ENCODE data around the gene SORCS3. TPM values are rescaled to one million over a fixed set of nuclear protein-coding genes. Genes with fewer than 3 reads are reported as not detected.

SORCS3 gene
- total RNA-seq, 3 donors from 2014 or later (not counting 1 experiment from before 2014, with no cell fraction given) = 0.05 to 0.09 TPM; not detected in 1

DNA sequence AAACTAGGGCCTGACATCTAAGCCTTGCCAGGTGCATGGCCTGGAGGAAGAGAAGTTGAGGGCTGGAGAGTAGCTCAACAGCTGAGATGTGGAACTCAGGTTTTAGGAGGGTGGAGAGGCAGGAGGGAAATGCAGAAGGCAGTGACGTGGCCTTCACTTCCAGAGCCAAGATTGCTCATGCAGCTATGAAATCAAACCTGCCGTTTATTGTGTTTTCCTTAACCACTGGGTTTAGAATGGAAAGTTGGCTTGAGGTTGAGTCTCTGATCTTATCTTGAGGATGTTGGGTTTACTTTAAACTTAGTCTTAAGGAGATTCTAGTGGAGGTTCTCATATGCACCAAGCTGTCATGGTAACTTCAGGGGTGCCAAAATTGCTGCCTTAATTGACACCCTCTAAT is 178.6 kb downstream of the SORCS3 start:
- Mint-ChIP-seq H3K27ac (no peak overlapping the region), H3K9me3 (peaks cover 4 to 5% of the 10 kb centered on the region in 2 donors), H3K36me3 (no peaks in the 10 kb centered on the region), H3K27me3 (ENCODE audit: low read depth in 2 of 2) (peaks cover 0 to 3% of the 10 kb centered on the region in 2 donors), H3K4me3 (no peak overlapping the region), H3K4me1 (no peaks in the 10 kb centered on the region)
- H3K27me3 ChIP-seq (ENCODE audit: control insufficient read depth, insufficient read depth, low read length) = no peaks in the 10 kb centered on the region
- no peak for ATAC-seq
- DNase-seq = no peak
- no peak overlapping the region for H3K4me3 ChIP-seq (ENCODE audit: low read length)
- no peaks in the 10 kb centered on the region for H3K36me3 ChIP-seq (ENCODE audit: control insufficient read depth, insufficient read depth, low read length)
- no peaks in the 10 kb centered on the region for H3K4me1 ChIP-seq (ENCODE audit: control insufficient read depth, insufficient read depth, low read length)
- TF ChIP-seq, protein P1, sequence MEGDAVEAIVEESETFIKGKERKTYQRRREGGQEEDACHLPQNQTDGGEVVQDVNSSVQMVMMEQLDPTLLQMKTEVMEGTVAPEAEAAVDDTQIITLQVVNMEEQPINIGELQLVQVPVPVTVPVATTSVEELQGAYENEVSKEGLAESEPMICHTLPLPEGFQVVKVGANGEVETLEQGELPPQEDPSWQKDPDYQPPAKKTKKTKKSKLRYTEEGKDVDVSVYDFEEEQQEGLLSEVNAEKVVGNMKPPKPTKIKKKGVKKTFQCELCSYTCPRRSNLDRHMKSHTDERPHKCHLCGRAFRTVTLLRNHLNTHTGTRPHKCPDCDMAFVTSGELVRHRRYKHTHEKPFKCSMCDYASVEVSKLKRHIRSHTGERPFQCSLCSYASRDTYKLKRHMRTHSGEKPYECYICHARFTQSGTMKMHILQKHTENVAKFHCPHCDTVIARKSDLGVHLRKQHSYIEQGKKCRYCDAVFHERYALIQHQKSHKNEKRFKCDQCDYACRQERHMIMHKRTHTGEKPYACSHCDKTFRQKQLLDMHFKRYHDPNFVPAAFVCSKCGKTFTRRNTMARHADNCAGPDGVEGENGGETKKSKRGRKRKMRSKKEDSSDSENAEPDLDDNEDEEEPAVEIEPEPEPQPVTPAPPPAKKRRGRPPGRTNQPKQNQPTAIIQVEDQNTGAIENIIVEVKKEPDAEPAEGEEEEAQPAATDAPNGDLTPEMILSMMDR (IDR thresholded peaks at IDR 0.05) = no peak
- no peaks in the 10 kb centered on the region for H3K9me3 ChIP-seq (ENCODE audit: control insufficient read depth, insufficient read depth, low read length)
- H3K27ac ChIP-seq (ENCODE audit: low read length) = no peak overlapping the region
- WGBS (ENCODE audit: insufficient coverage) = 47% methylated on average over 2 of the region's 2 CpGs
- intact Hi-C loops (cut with micrococcal nuclease) = no loop called here

DNA sequence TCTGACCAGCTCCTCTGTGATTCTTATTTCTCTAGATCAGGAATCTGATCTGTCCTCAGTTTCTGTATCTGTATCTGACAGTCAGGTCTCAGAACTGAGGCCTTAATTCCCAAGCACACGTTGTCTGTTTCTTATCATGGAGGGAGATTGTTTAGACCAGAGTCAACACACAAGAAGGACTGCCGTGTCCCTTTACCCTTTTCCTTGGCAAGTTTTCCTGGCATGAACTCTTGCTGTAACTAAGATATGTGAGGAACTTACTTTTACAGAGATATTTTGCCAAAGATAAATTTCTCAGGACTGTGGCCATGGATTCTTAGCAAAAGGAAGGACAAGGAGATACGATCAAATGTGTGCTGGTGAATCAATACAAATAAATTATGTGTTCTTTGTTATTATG is 181.0 kb downstream of the SORCS3 start:
- H3K27me3 Mint-ChIP-seq (ENCODE audit: low read depth in 2 of 2) = peaks cover 0 to 3% of the 10 kb centered on the region in 2 donors
- no peak for DNase-seq

GRCh38 chr10:104824380-104825006 is 183.4 kb downstream of the SORCS3 start:
- 39% methylated on average over 6 of the region's 6 CpGs for WGBS (ENCODE audit: insufficient coverage)
- TF ChIP-seq, protein P1 (IDR thresholded peaks at IDR 0.05) = no peak

More for the DNA sequence above, 181.0 kb downstream of the SORCS3 start:
- H3K27ac Mint-ChIP-seq = no peak overlapping the region
- H3K36me3 ChIP-seq (ENCODE audit: control insufficient read depth, insufficient read depth, low read length) = no peaks in the 10 kb centered on the region
- no peaks in the 10 kb centered on the region for H3K9me3 ChIP-seq (ENCODE audit: control insufficient read depth, insufficient read depth, low read length)
- TF ChIP-seq, protein P1 (IDR thresholded peaks at IDR 0.05) = no peak
- no peaks in the 10 kb centered on the region for H3K4me1 Mint-ChIP-seq
- WGBS (ENCODE audit: insufficient coverage) = 53% methylated on average over 3 of the region's 3 CpGs
- peaks cover 4 to 7% of the 10 kb centered on the region in 2 donors for H3K9me3 Mint-ChIP-seq
- no peaks in the 10 kb centered on the region for H3K27me3 ChIP-seq (ENCODE audit: control insufficient read depth, insufficient read depth, low read length)
- no peak overlapping the region for H3K4me3 Mint-ChIP-seq
- ATAC-seq = no peak
- no peak overlapping the region for H3K4me3 ChIP-seq (ENCODE audit: low read length)
- no peak overlapping the region for H3K27ac ChIP-seq (ENCODE audit: low read length)
- H3K36me3 Mint-ChIP-seq = no peaks in the 10 kb centered on the region
- H3K4me1 ChIP-seq (ENCODE audit: control insufficient read depth, insufficient read depth, low read length) = no peaks in the 10 kb centered on the region
- intact Hi-C loops (cut with micrococcal nuclease) = no loop called here

DNA sequence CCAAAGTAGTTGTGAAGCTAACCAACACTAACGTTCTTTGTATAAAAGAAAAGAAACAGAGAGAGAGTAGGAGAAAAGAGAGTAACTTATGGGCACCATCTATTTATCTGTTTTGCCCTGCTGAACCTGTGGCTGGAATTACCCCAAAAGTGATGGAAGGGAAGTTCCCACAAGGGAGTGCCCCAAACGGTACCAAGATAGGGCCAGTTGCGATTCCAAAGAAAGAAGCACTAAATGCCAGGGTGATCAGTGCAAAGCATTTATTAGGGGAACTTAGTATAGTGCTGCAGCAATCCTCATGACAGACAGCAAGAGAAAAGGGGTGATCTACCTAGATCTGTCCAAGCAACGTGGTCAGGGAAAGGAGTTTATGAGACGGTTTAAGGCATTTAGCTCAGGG is 190.2 kb downstream of the SORCS3 start:
- H3K27me3 Mint-ChIP-seq (ENCODE audit: low read depth in 2 of 2) = no peaks in the 10 kb centered on the region
- ATAC-seq = no peak
- H3K36me3 Mint-ChIP-seq = no peaks in the 10 kb centered on the region
- Histone ChIP-seq H3K4me1 (ENCODE audit: control insufficient read depth, insufficient read depth, low read length) (no peaks in the 10 kb centered on the region), H3K36me3 (ENCODE audit: control insufficient read depth, insufficient read depth, low read length) (no peaks in the 10 kb centered on the region), H3K27me3 (ENCODE audit: control insufficient read depth, insufficient read depth, low read length) (no peaks in the 10 kb centered on the region), H3K27ac (ENCODE audit: low read length) (no peak overlapping the region), H3K9me3 (ENCODE audit: control insufficient read depth, insufficient read depth, low read length) (no peaks in the 10 kb centered on the region), H3K4me3 (ENCODE audit: low read length) (no peak overlapping the region)
- no peak for DNase-seq
- 79% methylated on average over 5 of the region's 5 CpGs for WGBS (ENCODE audit: insufficient coverage)
- H3K27ac Mint-ChIP-seq = no peak overlapping the region
- intact Hi-C loops (cut with micrococcal nuclease) = no loop called here
- no peaks in the 10 kb centered on the region for H3K4me1 Mint-ChIP-seq
- TF ChIP-seq, protein P1 (IDR thresholded peaks at IDR 0.05) = no peak
- no peak overlapping the region for H3K4me3 Mint-ChIP-seq
- H3K9me3 Mint-ChIP-seq = peaks cover 0 to 6% of the 10 kb centered on the region in 2 donors

More at GRCh38 chr10:104824380-104825006, 183.4 kb downstream of the SORCS3 start:
- H3K36me3 Mint-ChIP-seq = no peaks in the 10 kb centered on the region
- Histone ChIP-seq H3K27me3 (ENCODE audit: control insufficient read depth, insufficient read depth, low read length) (no peaks in the 10 kb centered on the region), H3K9me3 (ENCODE audit: control insufficient read depth, insufficient read depth, low read length) (no peaks in the 10 kb centered on the region), H3K27ac (ENCODE audit: low read length) (no peak overlapping the region), H3K4me3 (ENCODE audit: low read length) (no peak overlapping the region), H3K4me1 (ENCODE audit: control insufficient read depth, insufficient read depth, low read length) (no peaks in the 10 kb centered on the region), H3K36me3 (ENCODE audit: control insufficient read depth, insufficient read depth, low read length) (no peaks in the 10 kb centered on the region)
- peak in 1 of 2 donors; percentile 19 for DNase-seq
- peaks cover 4 to 9% of the 10 kb centered on the region in 2 donors for H3K9me3 Mint-ChIP-seq
- ATAC-seq = no peak
- no peak overlapping the region for H3K4me3 Mint-ChIP-seq
- no peaks in the 10 kb centered on the region for H3K4me1 Mint-ChIP-seq
- intact Hi-C loops (cut with micrococcal nuclease) = no loop called here
- no peak overlapping the region for H3K27ac Mint-ChIP-seq
- H3K27me3 Mint-ChIP-seq (ENCODE audit: low read depth in 2 of 2) = no peaks in the 10 kb centered on the region

Data from natural killer cell (primary cell).